Liver (tissue), 3 donors: ENCODE data around the gene SLIT3.

Source experiments
- CTCF ChIP-seq: fragments of 150-350 bp; IDR thresholded peaks from 2 replicates; pipeline ENCODE4 v1.5.1; 2017; ENCODE audit warnings: improper control_type of control experiment, low read depth, low read length; ENCODE audit not compliant: missing input control
- EGR1 ChIP-seq, 2 donors: IDR thresholded peaks; 2 replicates each; pipeline ENCODE4 v1.6.1; 2016 to 2018; ENCODE audit warnings: antibody characterized with exemption in 2 of 2, low read depth in 2 of 2
- GABPA ChIP-seq, 2 donors: IDR thresholded peaks in 1 of 2; conservative IDR thresholded peaks in 1 of 2; 2 replicates each; pipeline ENCODE4 v1.6.1; 2016; ENCODE audit warnings: antibody characterized with exemption in 2 of 2, mild to moderate bottlenecking in 1 of 2, moderate library complexity in 1 of 2
- HNF4A ChIP-seq, 2 donors: conservative IDR thresholded peaks; 2 replicates each; pipeline ENCODE4 v1.6.1; 2016; ENCODE audit warnings: antibody characterized with exemption in 2 of 2, mild to moderate bottlenecking in 2 of 2
- JUND ChIP-seq, 2 donors: IDR thresholded peaks; 2 replicates each; pipeline ENCODE4 v1.6.1; 2016; ENCODE audit warnings: antibody characterized with exemption in 2 of 2
- NR2F2 ChIP-seq: IDR thresholded peaks from 2 replicates; pipeline ENCODE4 v1.6.1; 2016; ENCODE audit warnings: antibody characterized with exemption
- RAD21 ChIP-seq, 2 donors: IDR thresholded peaks; 2 replicates each; pipeline ENCODE4 v1.6.1; 2016; ENCODE audit warnings: antibody characterized with exemption in 2 of 2, mild to moderate bottlenecking in 2 of 2
- TAF1 ChIP-seq: conservative IDR thresholded peaks from 2 replicates; pipeline ENCODE4 v1.6.1; 2016; ENCODE audit warnings: antibody characterized with exemption, mild to moderate bottlenecking
- YY1 ChIP-seq: IDR thresholded peaks from 2 replicates; pipeline ENCODE4 v1.6.1; 2016; ENCODE audit warnings: antibody characterized with exemption, mild to moderate bottlenecking
- donor health status: healthy.
- donor health status: healthy.

- TF ChIP-seq TAF1, result no peak
- TF ChIP-seq JUND (IDR thresholded peaks at IDR 0.05), result no peak
- TF ChIP-seq CTCF, result no peak
- TF ChIP-seq RAD21 (IDR thresholded peaks at IDR 0.05), result no peak
- no peak for TF ChIP-seq EGR1 (IDR thresholded peaks at IDR 0.05; ENCODE audit: low read depth in 2 of 2)
- no peak for TF ChIP-seq YY1
- TF ChIP-seq HNF4A (conservative IDR thresholded peaks at IDR 0.05), result no peak
- TF ChIP-seq GABPA (IDR thresholded peaks at IDR 0.05 in 1 of 2, conservative IDR thresholded peaks at IDR 0.05 in 1 of 2), result no peak
- no peak for TF ChIP-seq NR2F2
These were observed 17.1 kb downstream of the SLIT3 start for GRCh38 chr5:169283887-169284286.
